Measurements from ENCODE around the gene ANKRD9.
"Not testable (repeated sequence)": the region's sequence is repeated elsewhere in the genome, so short reads cannot be mapped to it uniquely, and the experiment has no call there.

Gene ANKRD9

DNA sequence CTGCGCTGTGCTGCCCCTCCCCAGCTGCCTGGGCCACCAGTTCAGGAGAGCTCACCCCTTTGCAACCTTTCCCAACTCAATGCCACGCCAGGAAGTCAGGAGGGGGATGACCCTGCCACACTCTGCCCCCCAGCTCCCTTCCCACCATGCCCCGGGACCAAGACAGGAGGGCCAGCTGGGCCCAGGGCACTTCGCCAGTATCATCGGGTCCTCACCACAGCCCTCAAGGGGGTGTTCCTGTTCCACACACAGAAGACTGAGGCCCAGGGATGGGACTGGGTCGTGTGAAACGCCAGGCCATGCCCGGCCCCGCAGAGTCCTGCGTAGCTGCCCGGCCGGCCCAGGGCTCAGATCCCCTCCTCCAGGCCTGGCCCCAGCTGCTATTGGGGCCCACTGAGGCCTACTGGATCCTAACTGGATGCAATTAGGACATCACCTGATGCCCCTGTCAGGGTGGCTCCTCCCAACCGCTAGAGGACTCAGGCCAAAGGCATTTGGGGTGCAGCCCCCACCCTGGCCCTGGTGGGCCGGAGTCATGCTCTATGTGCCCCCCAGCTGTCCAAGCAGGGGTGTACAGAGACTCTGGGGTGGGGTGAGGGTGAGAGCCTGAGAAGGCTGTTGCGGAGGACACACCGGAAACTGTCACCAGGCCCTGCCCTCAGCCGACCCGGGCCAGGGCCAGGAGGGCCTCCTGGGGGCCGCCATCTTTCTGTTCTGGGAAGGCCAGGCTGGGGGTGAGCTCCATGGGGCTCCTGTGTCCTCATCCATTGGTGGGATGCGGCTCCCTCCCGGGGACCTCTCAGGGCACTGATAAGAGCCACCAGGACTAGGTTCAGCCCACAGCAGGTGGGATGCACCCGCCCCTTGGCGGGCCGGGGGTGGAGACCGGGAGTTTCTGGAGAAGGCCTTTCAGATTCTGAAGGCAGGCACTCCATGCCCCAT is 29.3 kb upstream of the ANKRD9 start:
- DNase-seq: no peak

DNA sequence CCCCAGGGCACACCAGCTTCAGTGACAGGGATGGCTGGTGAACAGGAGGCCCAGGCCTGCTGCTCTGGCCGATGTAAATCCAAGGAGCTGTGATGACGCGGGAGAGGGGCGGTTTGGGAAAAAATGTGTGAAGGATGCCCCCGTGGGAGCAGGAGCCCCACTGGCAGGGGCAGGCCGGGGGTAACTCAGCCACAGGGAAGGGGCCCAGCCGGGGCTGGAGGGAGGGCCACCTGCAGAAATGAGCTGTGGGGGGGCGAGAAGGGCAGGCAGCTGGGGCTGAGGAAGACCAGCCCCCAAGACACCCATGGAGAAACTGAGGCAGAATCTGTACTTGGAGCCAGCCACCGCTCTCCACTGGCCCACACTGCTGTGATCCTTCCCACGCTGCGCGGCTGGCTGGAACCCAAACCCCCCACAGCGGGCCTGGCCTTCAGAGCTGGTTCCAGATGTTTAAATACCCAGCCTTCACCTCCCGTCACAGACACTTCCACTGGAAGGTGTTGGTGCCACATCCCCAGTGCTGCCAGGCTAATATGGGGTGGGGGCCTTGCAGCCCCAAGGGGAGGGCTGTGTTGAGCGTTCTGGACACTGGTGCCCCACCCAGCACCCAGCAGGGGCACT is 28.5 kb upstream of the ANKRD9 start:
- no peak for DNase-seq

GRCh38 chr14:102532204-102532658 is 22.7 kb upstream of the ANKRD9 start:
- DNase-seq: no peak

DNA sequence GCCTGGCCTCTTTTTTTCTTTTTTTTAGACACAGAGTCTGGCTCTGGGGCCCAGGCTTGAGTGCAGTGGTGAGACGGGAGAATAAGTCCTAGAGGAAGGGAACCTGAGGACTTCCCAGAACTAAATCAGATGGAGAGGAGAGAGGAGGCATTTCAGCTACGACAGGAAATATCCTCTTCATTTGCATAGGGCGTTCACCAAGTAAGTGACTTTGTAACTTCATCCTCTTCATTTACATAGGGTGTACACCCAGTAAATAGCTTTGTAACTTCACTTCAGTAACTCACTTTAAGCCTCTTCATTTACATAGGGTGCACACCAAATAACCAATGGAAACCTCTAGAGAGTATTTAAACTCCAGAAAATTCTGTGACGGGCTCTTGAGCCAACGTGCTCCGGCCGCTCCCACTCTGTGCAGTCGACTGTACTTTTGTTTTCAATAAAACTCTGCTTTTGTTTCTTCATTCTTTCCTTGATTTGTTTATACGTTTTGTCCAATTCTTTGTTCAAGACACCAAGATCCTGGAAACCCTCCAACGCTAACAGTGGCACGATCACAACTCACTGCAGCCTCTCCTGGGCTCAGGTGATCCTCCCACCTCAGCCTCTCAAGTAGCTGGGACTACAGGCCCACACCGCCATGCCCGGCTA is 21.4 kb upstream of the ANKRD9 start:
- no peak for DNase-seq

GRCh38 chr14:102528431-102529170 is 19.0 kb upstream of the ANKRD9 start:
- DNase-seq: no peak

DNA sequence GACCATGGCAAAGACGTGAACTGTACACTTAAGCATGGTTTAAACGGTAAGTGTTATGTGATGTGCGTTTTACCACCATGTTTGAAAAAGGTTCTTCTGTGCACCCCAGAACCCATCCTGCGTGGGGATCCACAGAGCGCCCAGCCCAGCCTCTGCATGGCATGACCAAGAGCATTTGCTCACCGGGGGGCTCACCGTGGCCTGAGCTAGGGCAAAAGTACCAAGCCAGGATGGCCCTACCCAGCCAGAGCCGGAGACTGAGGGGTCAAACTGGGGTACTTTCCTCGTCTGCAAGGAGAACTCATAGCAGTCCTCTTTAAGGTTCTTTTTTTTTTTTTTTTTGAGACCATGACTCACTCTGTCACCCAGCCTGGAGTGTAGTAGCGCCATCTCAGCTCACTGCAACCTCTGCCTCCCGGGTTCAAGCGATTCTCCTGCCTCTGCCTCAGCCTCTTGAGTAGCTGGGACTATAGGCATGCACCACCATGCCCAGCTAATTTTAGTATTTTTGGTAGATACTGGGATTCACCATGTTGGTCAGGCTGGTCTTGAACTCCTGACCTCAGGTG is 16.4 kb upstream of the ANKRD9 start:
- DNase-seq: no peak

DNA sequence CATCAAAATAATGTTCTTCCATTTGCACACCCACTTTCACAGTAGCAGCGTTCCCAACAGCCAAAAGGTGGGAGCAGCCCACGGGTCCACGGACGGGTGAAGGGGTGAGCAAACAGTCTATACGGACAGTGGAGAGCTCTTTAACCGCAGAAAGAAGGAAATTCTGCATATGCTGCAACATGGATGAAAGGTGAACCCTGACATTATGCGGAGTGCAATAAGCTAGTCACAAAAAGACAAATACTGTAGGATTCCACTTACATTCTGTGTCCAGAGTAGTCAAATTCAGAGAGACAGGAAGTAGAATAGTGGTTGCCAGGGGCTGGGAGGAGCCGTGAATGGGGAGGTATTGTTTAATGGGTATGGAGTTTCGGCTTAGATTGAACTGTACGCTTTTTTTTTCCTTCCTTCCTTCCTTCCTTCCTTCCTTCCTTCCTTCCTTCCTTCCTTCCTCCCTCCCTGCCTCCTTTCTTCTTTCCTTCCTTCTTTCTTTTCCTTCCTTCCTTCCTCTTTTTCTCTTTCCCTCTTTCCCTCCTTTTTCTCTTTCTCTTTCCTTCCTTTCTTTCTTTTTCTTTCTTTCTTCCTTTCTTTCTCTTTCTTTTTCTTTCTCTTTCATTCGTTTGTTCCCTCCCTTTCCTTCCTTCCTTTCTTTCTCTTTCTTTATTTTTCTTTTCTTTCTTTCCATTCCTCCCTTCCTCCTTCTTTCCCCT is 15.8 kb upstream of the ANKRD9 start:
- DNase-seq: peak in 2 of 5 experiments; percentile 46 to 82

GRCh38 chr14:102524451-102525218 is 15.1 kb upstream of the ANKRD9 start:
- DNase-seq: peak; percentile 83 to 98 (median 91)

- no peak for DNase-seq
Measured at GRCh38 chr14:102523569-102524450, 14.2 kb upstream of the ANKRD9 start.

- no peak for DNase-seq
Measured at GRCh38 chr14:102523200-102523568, 13.6 kb upstream of the ANKRD9 start.

- DNase-seq: not testable (repeated sequence)
Measured at GRCh38 chr14:102519709-102520108, 10.1 kb upstream of the ANKRD9 start.

DNA sequence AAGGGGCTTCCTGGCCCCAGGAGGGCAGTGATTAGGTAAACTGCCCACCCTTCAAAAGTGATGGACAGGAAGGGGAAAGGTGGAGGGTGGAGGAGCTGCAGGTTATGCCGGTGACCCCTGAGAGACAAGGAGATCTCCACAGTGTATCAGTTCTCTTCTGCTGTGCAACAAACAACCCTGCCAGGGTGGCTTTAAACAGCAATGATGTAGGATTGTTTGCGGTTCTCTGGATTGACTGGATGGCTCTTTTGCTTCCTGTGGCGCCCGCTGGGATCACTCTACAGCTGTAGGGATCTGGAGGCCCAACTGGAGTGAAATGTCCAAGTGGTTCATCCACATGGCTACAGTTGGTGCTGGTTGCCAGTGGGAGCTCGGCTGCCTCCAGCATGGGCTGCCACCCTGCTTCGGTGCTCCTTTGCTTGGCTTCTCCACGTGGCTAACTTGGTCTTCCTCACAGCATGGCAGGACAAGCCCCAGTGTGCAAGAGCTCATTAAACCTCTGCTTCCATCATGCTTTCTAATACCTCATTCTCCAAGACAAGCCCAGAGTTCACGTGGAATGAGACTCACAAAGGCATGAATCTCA is 8.6 kb upstream of the ANKRD9 start:
- no peak for DNase-seq

GRCh38 chr14:102517392-102518062 is 8.0 kb upstream of the ANKRD9 start:
- DNase-seq: no peak

- DNase-seq: peak; percentile 29 to 55 (median 52)
Measured at GRCh38 chr14:102516531-102517391, 7.2 kb upstream of the ANKRD9 start.

DNA sequence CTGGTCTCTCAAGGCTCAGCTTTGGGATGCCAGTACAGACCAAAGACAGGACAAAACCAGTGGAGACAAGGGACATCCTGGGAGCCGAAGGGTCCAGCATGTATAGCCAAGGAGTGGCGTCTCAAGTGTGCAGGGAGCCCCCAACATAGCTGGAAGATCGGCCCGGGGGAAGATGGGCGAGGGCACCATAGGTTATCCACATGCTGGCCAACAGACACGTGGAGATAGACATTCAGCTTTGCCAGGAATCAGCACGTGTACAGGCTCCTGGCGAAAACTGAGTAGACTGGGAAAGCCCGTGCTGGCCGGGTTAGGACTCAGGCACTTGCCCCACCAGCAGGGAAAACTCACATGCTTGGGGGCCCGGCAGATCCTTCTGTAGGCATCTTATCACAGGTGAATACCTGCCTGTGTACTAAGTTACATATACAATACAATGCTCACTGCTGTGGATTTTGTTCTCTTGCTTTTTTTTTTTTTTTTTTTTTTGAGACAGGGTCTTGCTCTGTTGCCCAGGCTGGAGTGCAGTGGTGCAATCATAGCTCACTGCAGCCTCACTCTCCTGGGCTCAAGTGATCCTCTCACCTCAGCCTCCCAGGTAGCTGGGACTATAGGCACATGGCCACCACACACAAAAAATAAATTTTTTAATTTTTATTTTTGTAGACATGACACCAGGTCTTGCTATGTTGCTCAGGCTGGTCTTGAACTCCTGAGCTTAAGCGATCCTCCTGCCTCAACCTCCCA is 5.6 kb upstream of the ANKRD9 start:
- DNase-seq: no peak

GRCh38 chr14:102513899-102514772 is 4.6 kb upstream of the ANKRD9 start:
- DNase-seq: no peak
